C4-2B (cell line): Measurements from ENCODE around the gene ELAVL3.

Experiments used
- ZFX ChIP-seq: fragments of 450-650 bp; IDR thresholded peaks from 2 replicates; pipeline ENCODE4 v1.6.1; 2017
- TF ChIP-seq, protein P1 (sequence below): fragments of 450-650 bp; conservative IDR thresholded peaks from 2 replicates; pipeline ENCODE4 v1.5.1; 2017; ENCODE audit warnings: mild to moderate bottlenecking

DNA sequence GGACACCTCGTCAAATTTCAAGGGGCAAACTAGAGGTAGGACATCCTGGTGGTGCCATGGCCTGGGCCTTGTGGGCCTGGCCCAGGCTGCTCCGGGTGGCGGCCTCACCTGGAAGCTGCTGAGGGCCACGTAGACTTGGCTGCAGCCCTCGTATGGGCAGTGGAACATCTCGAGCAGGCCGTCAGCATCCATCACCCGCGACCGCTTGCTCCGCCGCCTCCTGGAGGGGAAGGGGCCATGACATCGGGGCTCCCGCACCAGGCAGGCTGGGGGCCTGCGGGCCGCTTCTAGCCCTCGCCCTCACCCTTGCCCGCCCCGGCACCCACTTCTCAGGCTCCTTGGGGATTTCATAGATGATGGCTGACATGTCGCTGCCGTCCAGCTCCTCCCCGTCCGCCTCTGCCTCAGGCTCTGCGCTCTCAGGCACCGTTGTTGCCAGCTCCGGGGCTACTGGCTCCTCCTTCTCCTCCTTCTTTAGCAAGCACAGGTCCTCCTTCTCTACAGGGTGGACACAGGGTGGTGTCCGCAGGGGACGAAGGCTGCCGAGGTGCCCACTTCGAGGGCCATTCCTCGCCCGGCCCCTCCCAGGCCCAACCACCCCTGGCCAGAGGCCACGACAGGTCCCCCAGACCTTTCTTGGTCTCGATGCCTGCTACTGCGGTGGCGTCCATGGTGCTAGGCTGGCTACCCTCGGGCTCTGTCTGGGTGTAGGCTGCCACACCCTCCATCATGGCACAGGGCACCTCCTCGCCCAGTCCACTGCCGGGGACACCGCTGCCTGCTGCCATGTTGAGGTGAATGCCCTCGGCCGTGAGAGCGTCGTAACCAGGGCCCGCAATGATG lies 6.0 kb upstream of the ELAVL3 start:
- TF ChIP-seq, protein P1, sequence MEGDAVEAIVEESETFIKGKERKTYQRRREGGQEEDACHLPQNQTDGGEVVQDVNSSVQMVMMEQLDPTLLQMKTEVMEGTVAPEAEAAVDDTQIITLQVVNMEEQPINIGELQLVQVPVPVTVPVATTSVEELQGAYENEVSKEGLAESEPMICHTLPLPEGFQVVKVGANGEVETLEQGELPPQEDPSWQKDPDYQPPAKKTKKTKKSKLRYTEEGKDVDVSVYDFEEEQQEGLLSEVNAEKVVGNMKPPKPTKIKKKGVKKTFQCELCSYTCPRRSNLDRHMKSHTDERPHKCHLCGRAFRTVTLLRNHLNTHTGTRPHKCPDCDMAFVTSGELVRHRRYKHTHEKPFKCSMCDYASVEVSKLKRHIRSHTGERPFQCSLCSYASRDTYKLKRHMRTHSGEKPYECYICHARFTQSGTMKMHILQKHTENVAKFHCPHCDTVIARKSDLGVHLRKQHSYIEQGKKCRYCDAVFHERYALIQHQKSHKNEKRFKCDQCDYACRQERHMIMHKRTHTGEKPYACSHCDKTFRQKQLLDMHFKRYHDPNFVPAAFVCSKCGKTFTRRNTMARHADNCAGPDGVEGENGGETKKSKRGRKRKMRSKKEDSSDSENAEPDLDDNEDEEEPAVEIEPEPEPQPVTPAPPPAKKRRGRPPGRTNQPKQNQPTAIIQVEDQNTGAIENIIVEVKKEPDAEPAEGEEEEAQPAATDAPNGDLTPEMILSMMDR = no peak
- TF ChIP-seq ZFX = no peak
